ENCODE data around the gene NTRK3. TPM values are rescaled to one million over a fixed set of nuclear protein-coding genes. Genes with fewer than 3 reads are reported as not detected.

The NTRK3 gene
- total RNA-seq, 1 experiment from 2014 or later: not detected

- CTCF ChIA-PET: no interaction called here
- no peaks in the 10 kb centered on the region for H3K9me3 ChIP-seq
- H3K4me3 Mint-ChIP-seq (ENCODE audit: unreplicated experiment): no peak overlapping the region
Measured at GRCh38 chr15:87906444-87906843, 350.1 kb downstream of the NTRK3 start.

GRCh38 chr15:87902772-87903426 is 353.6 kb downstream of the NTRK3 start:
- Histone ChIP-seq H3K4me3 (ENCODE audit: low read depth, low read length) (no peak overlapping the region), H3K9me3 (no peaks in the 10 kb centered on the region), H3K4me1 (no peaks in the 10 kb centered on the region), H3K27me3 (replicated peaks; ENCODE audit: control insufficient read depth, insufficient read depth, low read length) (no peaks in the 10 kb centered on the region), H3K36me3 (ENCODE audit: control insufficient read depth, insufficient read depth, low read length) (no peaks in the 10 kb centered on the region)
- intact Hi-C loops (cut with micrococcal nuclease; ENCODE audit: unreplicated experiment): no loop called here
- Mint-ChIP-seq H3K9me3 (ENCODE audit: unreplicated experiment) (no peaks in the 10 kb centered on the region), H3K36me3 (ENCODE audit: insufficient read depth, unreplicated experiment) (no peaks in the 10 kb centered on the region), H3K27me3 (ENCODE audit: insufficient read depth, unreplicated experiment) (peaks cover 17% of the 10 kb centered on the region), H3K4me3 (ENCODE audit: unreplicated experiment) (no peak overlapping the region), H3K27ac (ENCODE audit: unreplicated experiment) (no peak overlapping the region), H3K4me1 (ENCODE audit: low read depth, unreplicated experiment) (no peaks in the 10 kb centered on the region)
- DNase-seq: no peak
- BruUV-seq (replicated peaks): no TSS peak
- TF ChIP-seq CTCF (IDR thresholded peaks at IDR 0.05; ENCODE audit: insufficient read depth in 1 of 2, low read depth in 1 of 2, low read length in 1 of 2, severe bottlenecking in 1 of 2, unreplicated experiment in 1 of 2): no peak
- ChIA-PET POLR2A (no interaction called here), CTCF (no interaction called here)

More at GRCh38 chr15:87906444-87906843, 350.1 kb downstream of the NTRK3 start:
- no peaks in the 10 kb centered on the region for H3K9me3 Mint-ChIP-seq (ENCODE audit: unreplicated experiment)
- H3K36me3 Mint-ChIP-seq (ENCODE audit: insufficient read depth, unreplicated experiment): no peaks in the 10 kb centered on the region
- POLR2A ChIA-PET: no interaction called here
- no peaks in the 10 kb centered on the region for H3K4me1 ChIP-seq
- H3K4me1 Mint-ChIP-seq (ENCODE audit: low read depth, unreplicated experiment): no peaks in the 10 kb centered on the region
- no TSS peak for BruUV-seq (replicated peaks)
- no peak overlapping the region for H3K4me3 ChIP-seq (ENCODE audit: low read depth, low read length)
- no peak overlapping the region for H3K27ac Mint-ChIP-seq (ENCODE audit: unreplicated experiment)
- TF ChIP-seq CTCF (IDR thresholded peaks at IDR 0.05; ENCODE audit: insufficient read depth in 1 of 2, low read depth in 1 of 2, low read length in 1 of 2, severe bottlenecking in 1 of 2, unreplicated experiment in 1 of 2): no peak
- intact Hi-C loops (cut with micrococcal nuclease; ENCODE audit: unreplicated experiment): no loop called here
- H3K27me3 ChIP-seq (replicated peaks; ENCODE audit: control insufficient read depth, insufficient read depth, low read length): no peaks in the 10 kb centered on the region
- DNase-seq: no peak
- H3K27me3 Mint-ChIP-seq (ENCODE audit: insufficient read depth, unreplicated experiment): peaks cover 30% of the 10 kb centered on the region
- no peaks in the 10 kb centered on the region for H3K36me3 ChIP-seq (ENCODE audit: control insufficient read depth, insufficient read depth, low read length)

- CTCF ChIA-PET: no interaction called here
- TF ChIP-seq CTCF (IDR thresholded peaks at IDR 0.05; ENCODE audit: insufficient read depth in 1 of 2, low read depth in 1 of 2, low read length in 1 of 2, severe bottlenecking in 1 of 2, unreplicated experiment in 1 of 2): no peak
- Histone ChIP-seq H3K4me1 (no peaks in the 10 kb centered on the region), H3K27me3 (replicated peaks; ENCODE audit: control insufficient read depth, insufficient read depth, low read length) (no peaks in the 10 kb centered on the region), H3K9me3 (no peaks in the 10 kb centered on the region), H3K36me3 (ENCODE audit: control insufficient read depth, insufficient read depth, low read length) (no peaks in the 10 kb centered on the region), H3K4me3 (ENCODE audit: low read depth, low read length) (no peak overlapping the region)
- no TSS peak for BruUV-seq (replicated peaks)
- intact Hi-C loops (cut with micrococcal nuclease; ENCODE audit: unreplicated experiment): no loop called here
- no peak for DNase-seq
- H3K4me1 Mint-ChIP-seq (ENCODE audit: low read depth, unreplicated experiment): no peaks in the 10 kb centered on the region
- no peaks in the 10 kb centered on the region for H3K36me3 Mint-ChIP-seq (ENCODE audit: insufficient read depth, unreplicated experiment)
- H3K27me3 Mint-ChIP-seq (ENCODE audit: insufficient read depth, unreplicated experiment): peaks cover 13% of the 10 kb centered on the region
- no peak overlapping the region for H3K27ac Mint-ChIP-seq (ENCODE audit: unreplicated experiment)
- POLR2A ChIA-PET: no interaction called here
- H3K4me3 Mint-ChIP-seq (ENCODE audit: unreplicated experiment): no peak overlapping the region
- H3K9me3 Mint-ChIP-seq (ENCODE audit: unreplicated experiment): no peaks in the 10 kb centered on the region
Measured at GRCh38 chr15:87901926-87902690, 354.4 kb downstream of the NTRK3 start.

All from Caco-2 (cell line).